MM.1S (cell line): ENCODE results near the gene ZNF112.

Experiments used
- DNase-seq: peaks from one replicate; pipeline ENCODE4 v3.0.0-alpha.2; 2015
- H2AFZ ChIP-seq: fragments of 300-600 bp; sonication (generic); 2 replicates; pipeline ENCODE4 v1.6.0; 2016; ENCODE audit warnings: antibody characterized with exemption, low read length
- H3F3A ChIP-seq: fragments of 300-600 bp; sonication (generic); 2 replicates; pipeline ENCODE4 v1.6.1; 2016; ENCODE audit warnings: mild to moderate bottlenecking, antibody characterized with exemption, low read length, moderate library complexity, mixed read lengths; ENCODE audit not compliant: insufficient read depth
- H3K27ac ChIP-seq: fragments of 300-600 bp; sonication (generic); 2 replicates; pipeline ENCODE4 v1.5.1; 2016; ENCODE audit warnings: mild to moderate bottlenecking, low read length
- H3K27me3 ChIP-seq: fragments of 300-600 bp; sonication (generic); replicated peaks from 2 replicates; pipeline ENCODE4 v1.6.0; 2016; ENCODE audit warnings: low read length; ENCODE audit not compliant: insufficient read depth
- H3K36me3 ChIP-seq: fragments of 300-600 bp; sonication (generic); replicated peaks from 2 replicates; pipeline ENCODE4 v1.6.1; 2016; ENCODE audit warnings: mild to moderate bottlenecking, low read length, mixed read lengths; ENCODE audit not compliant: insufficient read depth
- H3K4me1 ChIP-seq: fragments of 300-600 bp; sonication (generic); 2 replicates; pipeline ENCODE4 v1.6.1; 2016; ENCODE audit warnings: low read length, mixed read lengths
- H3K4me2 ChIP-seq: fragments of 300-600 bp; sonication (generic); 2 replicates; pipeline ENCODE4 v1.6.0; 2016; ENCODE audit warnings: low read depth, low read length
- H3K4me3 ChIP-seq: fragments of 300-600 bp; sonication (generic); 2 replicates; pipeline ENCODE4 v1.5.1; 2016; ENCODE audit warnings: low read length, mixed read lengths
- H3K79me2 ChIP-seq: fragments of 300-600 bp; sonication (generic); 2 replicates; pipeline ENCODE4 v1.6.1; 2016; ENCODE audit warnings: mixed run types, low read length, mixed read lengths
- H3K9ac ChIP-seq: fragments of 300-600 bp; sonication (generic); 2 replicates; pipeline ENCODE4 v1.6.1; 2016; ENCODE audit warnings: low read length, mixed read lengths
- H3K9me2 ChIP-seq: fragments of 300-600 bp; sonication (generic); replicated peaks from 2 replicates; pipeline ENCODE4 v1.6.1; 2016; ENCODE audit warnings: mild to moderate bottlenecking, low read length, mixed read lengths; ENCODE audit not compliant: insufficient read depth
- H3K9me3 ChIP-seq: fragments of 300-600 bp; sonication (generic); replicated peaks from 2 replicates; pipeline ENCODE4 v1.6.1; 2016; ENCODE audit warnings: mild to moderate bottlenecking, low read length, mixed read lengths; ENCODE audit not compliant: insufficient read depth
- H4K20me1 ChIP-seq: fragments of 300-600 bp; sonication (generic); 2 replicates; pipeline ENCODE4 v1.6.1; 2016; ENCODE audit warnings: mild to moderate bottlenecking, low read length, moderate library complexity, mixed read lengths; ENCODE audit not compliant: insufficient read depth
- EZH2 ChIP-seq: fragments of 300-600 bp; sonication (generic); optimal IDR thresholded peaks from 2 replicates; pipeline ENCODE3; 2017; ENCODE audit warnings: low read depth, mild to moderate bottlenecking, antibody characterized with exemption, low read length, mixed read lengths
- EZH2phosphoT487 ChIP-seq: fragments of 300-600 bp; sonication (generic); IDR thresholded peaks from 2 replicates; pipeline ENCODE4 v1.6.1; 2018; ENCODE audit warnings: antibody characterized with exemption, low read length
- TF ChIP-seq, protein P1 (sequence below): fragments of 300-600 bp; sonication (generic); IDR thresholded peaks from 2 replicates; pipeline ENCODE4 v1.5.1; 2016; ENCODE audit warnings: antibody characterized with exemption, low read length, mixed read lengths

The ZNF112 gene

DNA sequence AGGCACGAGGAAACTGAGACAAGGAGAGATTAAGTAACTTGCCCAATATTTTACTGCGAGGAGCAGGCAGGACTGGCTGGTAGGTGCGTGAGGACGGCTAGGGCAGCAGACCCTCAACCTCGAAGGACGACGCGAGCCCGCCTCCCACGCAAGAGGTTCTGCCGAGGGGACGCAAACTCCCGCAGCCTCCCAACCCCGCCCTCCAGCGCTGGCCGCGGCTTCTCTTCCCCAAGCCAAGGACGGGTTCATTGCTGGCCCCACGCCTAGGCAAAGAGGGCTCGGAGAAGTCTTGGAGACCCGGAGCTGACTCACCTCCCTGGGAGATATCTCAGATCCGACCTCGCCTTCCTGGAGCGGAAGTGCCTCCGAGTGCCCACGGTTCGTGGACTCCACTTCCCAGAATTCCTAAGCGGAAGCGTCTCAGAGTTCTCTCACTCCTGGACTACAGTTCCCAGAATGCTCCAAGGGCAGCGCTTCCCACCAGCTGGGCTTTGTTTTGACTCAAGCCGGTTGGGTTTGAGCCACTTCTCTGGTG is 51.8 kb downstream of the ZNF112 start, which contains the start of gene ZNF235:
Gene ZNF235, minus strand, starts transcription at position 367 of the 535 bp plus-strand sequence. CDS start 1,621 bp downstream, outside the sequence.
- TF ChIP-seq EZH2 (no peak), EZH2phosphoT487 (no peak)
- TF ChIP-seq, protein P1, sequence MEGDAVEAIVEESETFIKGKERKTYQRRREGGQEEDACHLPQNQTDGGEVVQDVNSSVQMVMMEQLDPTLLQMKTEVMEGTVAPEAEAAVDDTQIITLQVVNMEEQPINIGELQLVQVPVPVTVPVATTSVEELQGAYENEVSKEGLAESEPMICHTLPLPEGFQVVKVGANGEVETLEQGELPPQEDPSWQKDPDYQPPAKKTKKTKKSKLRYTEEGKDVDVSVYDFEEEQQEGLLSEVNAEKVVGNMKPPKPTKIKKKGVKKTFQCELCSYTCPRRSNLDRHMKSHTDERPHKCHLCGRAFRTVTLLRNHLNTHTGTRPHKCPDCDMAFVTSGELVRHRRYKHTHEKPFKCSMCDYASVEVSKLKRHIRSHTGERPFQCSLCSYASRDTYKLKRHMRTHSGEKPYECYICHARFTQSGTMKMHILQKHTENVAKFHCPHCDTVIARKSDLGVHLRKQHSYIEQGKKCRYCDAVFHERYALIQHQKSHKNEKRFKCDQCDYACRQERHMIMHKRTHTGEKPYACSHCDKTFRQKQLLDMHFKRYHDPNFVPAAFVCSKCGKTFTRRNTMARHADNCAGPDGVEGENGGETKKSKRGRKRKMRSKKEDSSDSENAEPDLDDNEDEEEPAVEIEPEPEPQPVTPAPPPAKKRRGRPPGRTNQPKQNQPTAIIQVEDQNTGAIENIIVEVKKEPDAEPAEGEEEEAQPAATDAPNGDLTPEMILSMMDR: no peak
- H3K36me3 ChIP-seq: peaks cover 5% of the 10 kb centered on the region; the same call in 1 of the 2 replicates
- no peaks in the 10 kb centered on the region for H3K9me2 ChIP-seq
- no peaks in the 10 kb centered on the region for H3K79me2 ChIP-seq
- H3K4me1 ChIP-seq: no peaks in the 10 kb centered on the region
- H3K27ac ChIP-seq: no peak within 1 kb of the TSS
- peaks cover 3% of the 10 kb centered on the region; the same call in 1 of the 2 replicates for H3K27me3 ChIP-seq
- H3F3A ChIP-seq: no peaks in the 10 kb centered on the region
- H3K4me2 ChIP-seq: peak within 1 kb of the TSS; percentile 76
- DNase-seq: peak; percentile 92
- peak within 1 kb of the TSS; percentile 80 for H2AFZ ChIP-seq
- H3K9ac ChIP-seq: peak within 1 kb of the TSS; percentile 47; the same call in 1 of the 2 replicates
- H3K9me3 ChIP-seq: no peaks in the 10 kb centered on the region
- H3K4me3 ChIP-seq: peak within 1 kb of the TSS; percentile 83
- no peaks in the 10 kb centered on the region for H4K20me1 ChIP-seq

DNA sequence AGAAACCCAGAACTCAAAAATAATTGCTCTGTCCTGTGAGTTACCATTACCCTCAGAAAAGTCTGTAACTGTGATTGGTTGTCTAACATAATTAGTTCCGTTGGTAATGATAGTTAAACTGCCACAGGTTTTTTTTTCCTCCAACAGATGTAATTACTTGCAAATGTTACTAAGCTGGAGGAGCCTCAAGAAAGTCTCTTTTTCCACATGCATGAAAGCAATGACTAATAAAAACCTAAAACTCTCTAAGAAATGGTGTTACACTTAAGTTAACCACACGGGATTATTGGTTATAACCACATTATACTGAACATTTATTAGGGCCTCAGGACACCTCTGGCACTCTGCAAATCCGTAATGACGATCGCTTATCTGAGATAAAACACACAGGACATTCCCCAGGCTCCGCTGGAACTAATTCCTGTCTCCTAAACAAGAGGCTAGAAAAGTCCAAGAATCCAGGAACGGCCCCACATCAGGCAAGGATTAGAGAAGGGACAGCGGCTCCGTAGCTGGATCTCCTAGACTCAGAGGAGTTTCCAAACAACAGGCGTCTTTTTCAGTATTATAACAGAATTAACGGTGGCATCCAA is 52.4 kb downstream of the ZNF112 start:
- Histone ChIP-seq H3K79me2 (no peaks in the 10 kb centered on the region), H3K4me1 (no peaks in the 10 kb centered on the region), H3K27me3 (peaks cover 3% of the 10 kb centered on the region; the same call in 1 of the 2 replicates), H3K9ac (peak overlapping the region; percentile 47; the same call in 1 of the 2 replicates), H3K9me2 (no peaks in the 10 kb centered on the region), H3F3A (no peaks in the 10 kb centered on the region), H3K27ac (no peak overlapping the region), H3K36me3 (peaks cover 5% of the 10 kb centered on the region; the same call in 1 of the 2 replicates), H4K20me1 (no peaks in the 10 kb centered on the region), H2AFZ (peak overlapping the region; percentile 80), H3K4me3 (peak overlapping the region; percentile 83), H3K4me2 (peak overlapping the region; percentile 76), H3K9me3 (no peaks in the 10 kb centered on the region)
- DNase-seq: no peak
- no peak for TF ChIP-seq EZH2
- no peak for TF ChIP-seq EZH2phosphoT487
- TF ChIP-seq, protein P1: no peak

DNA sequence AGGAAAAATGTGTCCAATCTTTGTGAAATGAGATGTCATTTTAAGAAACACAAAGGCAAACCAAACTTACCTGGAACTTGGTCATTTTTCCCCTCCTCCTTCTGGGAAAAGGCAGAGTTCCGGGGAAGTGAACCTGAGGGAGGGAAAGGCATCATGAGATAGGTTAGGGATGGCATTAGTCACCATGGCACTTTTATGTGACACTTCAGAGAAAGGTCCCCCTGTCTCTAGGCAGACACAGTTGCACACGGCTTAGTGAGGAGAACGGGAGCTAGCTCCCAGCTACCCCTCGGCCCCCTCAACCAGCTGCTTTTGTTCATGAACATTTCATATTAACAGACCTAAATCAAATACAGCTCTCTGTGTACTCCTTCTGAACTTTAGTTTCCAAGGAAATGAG is 53.2 kb downstream of the ZNF112 start:
- Histone ChIP-seq H2AFZ (no peak overlapping the region), H3K4me1 (no peaks in the 10 kb centered on the region), H3F3A (no peaks in the 10 kb centered on the region), H3K9me3 (no peaks in the 10 kb centered on the region), H3K79me2 (no peaks in the 10 kb centered on the region), H3K9ac (no peak overlapping the region), H3K9me2 (no peaks in the 10 kb centered on the region), H4K20me1 (no peaks in the 10 kb centered on the region), H3K27me3 (peaks cover 3% of the 10 kb centered on the region; the same call in 1 of the 2 replicates), H3K4me3 (no peak overlapping the region), H3K4me2 (no peak overlapping the region; the same call in 1 of the 2 replicates), H3K27ac (no peak overlapping the region), H3K36me3 (peaks cover 5% of the 10 kb centered on the region; the same call in 1 of the 2 replicates)
- DNase-seq: no peak
- TF ChIP-seq, protein P1: no peak
- TF ChIP-seq EZH2phosphoT487: no peak
- no peak for TF ChIP-seq EZH2
